ENCODE results near the gene UQCC5. TPM values are rescaled to one million over a fixed set of nuclear protein-coding genes. Genes with fewer than 3 reads are reported as not detected.

UQCC5 gene, protein sequence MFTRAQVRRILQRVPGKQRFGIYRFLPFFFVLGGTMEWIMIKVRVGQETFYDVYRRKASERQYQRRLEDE
- total RNA-seq (2022; extraction: Qiagen RNA extraction), result 47.1 to 85.1 TPM (median 48.4 TPM) in 5 replicates

GRCh38 chr3:52536369-52537164 lies at the start of gene UQCC5:
Gene UQCC5, plus strand, starts transcription at chr3:52536605. Its CDS starts 151 bp downstream, at chr3:52536756.

DNA sequence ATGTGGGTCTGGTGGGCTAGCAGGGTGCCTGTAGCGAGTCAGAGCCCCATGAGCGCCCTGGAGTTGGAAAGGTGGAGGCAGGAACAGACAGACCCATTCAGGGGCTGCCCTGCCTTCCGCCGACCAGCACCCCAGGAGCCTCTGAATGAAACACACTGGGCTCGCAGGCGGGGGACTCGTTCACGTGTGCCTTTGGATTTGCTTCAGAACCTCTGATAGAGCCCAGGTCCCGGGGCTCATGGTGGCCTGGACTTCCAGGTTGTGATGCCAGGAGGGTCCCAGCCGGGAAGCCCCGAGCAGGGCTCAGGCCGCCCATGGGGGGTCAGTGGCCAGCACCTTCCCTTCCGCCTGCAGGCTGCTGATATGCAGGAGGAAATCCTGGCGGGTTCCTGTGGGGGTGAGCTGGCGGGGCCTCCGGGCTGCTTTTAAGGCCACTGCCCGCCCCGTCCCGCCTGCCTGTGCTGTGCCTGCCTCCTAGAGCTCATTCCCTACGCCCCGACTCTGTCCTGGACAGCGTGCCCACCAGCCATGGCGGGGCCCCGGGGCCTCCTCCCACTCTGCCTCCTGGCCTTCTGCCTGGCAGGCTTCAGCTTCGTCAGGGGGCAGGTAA lies 41.4 kb upstream of the UQCC5 start, which contains the start of gene STAB1:
STAB1 (plus strand) TSS at position 453 of the 610 bp plus-strand sequence; CDS start at position 529, 76 bp downstream.

DNA sequence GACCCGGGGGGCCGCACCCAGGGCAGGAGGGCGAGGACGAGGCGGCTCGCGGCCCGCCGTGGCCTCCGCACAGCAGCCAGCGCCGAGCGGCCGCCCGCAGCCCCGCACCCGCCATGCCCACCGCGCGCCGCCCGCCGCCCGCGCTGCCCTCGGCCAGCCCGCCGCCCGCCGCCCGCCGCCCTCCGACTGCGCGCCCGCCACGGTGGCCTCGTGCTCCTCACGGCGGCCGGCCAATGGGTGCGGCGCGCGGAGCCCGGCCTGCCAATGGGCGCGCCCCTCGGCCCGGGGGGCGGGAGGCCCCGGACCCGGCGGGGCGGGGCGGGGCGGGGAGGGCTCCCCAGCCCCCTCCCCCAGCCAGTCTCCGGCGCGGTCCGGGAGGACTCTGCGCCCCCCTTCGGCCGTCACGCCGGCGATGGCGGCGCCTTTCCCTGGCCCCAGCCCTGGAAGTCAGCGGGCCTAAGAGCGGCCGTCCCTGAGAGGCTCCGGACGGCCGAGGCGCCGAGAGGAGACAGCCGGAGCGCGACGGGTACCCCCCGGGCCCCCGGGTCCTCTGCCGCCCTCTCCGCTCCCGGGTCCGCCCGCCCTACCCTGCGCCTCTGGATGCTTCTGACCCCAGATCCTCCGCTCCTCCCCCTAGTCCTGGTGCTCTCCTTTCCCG lies 2.7 kb upstream of the UQCC5 start, which contains the start of gene NT5DC2:
NT5DC2 (minus strand) TSS at position 235 of the 658 bp plus-strand sequence; CDS start at position 115, 120 bp downstream.

Other genes with a start within 250 kb of the UQCC5 start
- gene GLYCTK, start 248.8 kb upstream of the UQCC5 start, total RNA-seq (2022; extraction: Qiagen RNA extraction), result 2.8 to 3.7 TPM (median 3.4 TPM) in 5 replicates
- 0.71 to 1.3 TPM (median 0.95 TPM) in 5 replicates for gene DNAH1, start 220.3 kb upstream of the UQCC5 start, total RNA-seq (2022; extraction: Qiagen RNA extraction)
- gene BAP1, start 126.6 kb upstream of the UQCC5 start, total RNA-seq (2022; extraction: Qiagen RNA extraction), result 27.6 to 35.6 TPM (median 34.8 TPM) in 5 replicates
- gene PHF7, start 125.9 kb upstream of the UQCC5 start, total RNA-seq (2022; extraction: Qiagen RNA extraction), result 2.9 to 3.2 TPM (median 3.0 TPM) in 5 replicates
- 0.10 to 0.26 TPM (median 0.11 TPM) in 5 replicates for gene SEMA3G, start 91.5 kb upstream of the UQCC5 start, total RNA-seq (2022; extraction: Qiagen RNA extraction)
- gene TNNC1, start 82.6 kb upstream of the UQCC5 start, total RNA-seq (2022; extraction: Qiagen RNA extraction), result 0.87 to 1.3 TPM (median 1.3 TPM) in 5 replicates
- gene NISCH, start 81.0 kb upstream of the UQCC5 start, total RNA-seq (2022; extraction: Qiagen RNA extraction), result 7.9 to 14.9 TPM (median 12.2 TPM) in 5 replicates
- 0.09 to 0.17 TPM (median 0.13 TPM) in 4 of 5 replicates, not detected in the other for gene STAB1, start 41.3 kb upstream of the UQCC5 start, total RNA-seq (2022; extraction: Qiagen RNA extraction)
- 82.0 to 105 TPM (median 98.6 TPM) in 5 replicates for gene NT5DC2, start 2.7 kb upstream of the UQCC5 start, total RNA-seq (2022; extraction: Qiagen RNA extraction)
- 9.8 to 19.7 TPM (median 16.7 TPM) in 5 replicates for gene PBRM1, start 149.3 kb downstream of the UQCC5 start, total RNA-seq (2022; extraction: Qiagen RNA extraction)
- gene GNL3, start 149.4 kb downstream of the UQCC5 start, total RNA-seq (2022; extraction: Qiagen RNA extraction), result 90.0 to 134 TPM (median 91.6 TPM) in 5 replicates
- 35.8 to 41.4 TPM (median 38.7 TPM) in 5 replicates for gene GLT8D1, start 169.2 kb downstream of the UQCC5 start, total RNA-seq (2022; extraction: Qiagen RNA extraction)
- 160 to 177 TPM (median 167 TPM) in 5 replicates for gene SPCS1, start 169.5 kb downstream of the UQCC5 start, total RNA-seq (2022; extraction: Qiagen RNA extraction)
- 10.9 to 15.0 TPM (median 14.0 TPM) in 5 replicates for gene NEK4, start 234.3 kb downstream of the UQCC5 start, total RNA-seq (2022; extraction: Qiagen RNA extraction)
- gene ITIH1, start 241.0 kb downstream of the UQCC5 start, total RNA-seq (2022; extraction: Qiagen RNA extraction), result 0.06 TPM in 1 of 5 replicates, not detected in the others

All from A549 treated with dexamethasone at 1 μM for 4 hours (cell line).